RWPE2 (cell line): Measurements from ENCODE around the gene MTOR.

Experiments used
- ATAC-seq: fragments of 200-7000 bp; cut with Tn5 transposase; 3 replicates; pipeline ENCODE4 v1.9.1; 2021; ENCODE audit warnings: low read depth
- DNase-seq: peaks from one replicate; pipeline ENCODE4 v3.0.0-alpha.2; 2020; ENCODE audit warnings: low spot score
- H3K27ac ChIP-seq: fragments of 450-650 bp; 2 replicates; pipeline ENCODE4 v1.5.1; 2017; ENCODE audit warnings: mild to moderate bottlenecking; ENCODE audit not compliant: poor library complexity, severe bottlenecking
- H3K27me3 ChIP-seq: fragments of 250-450 bp; sonication (Bioruptor Pico); 2 replicates; pipeline ENCODE4 v1.5.1; 2021; ENCODE audit warnings: mild to moderate bottlenecking, moderate library complexity; ENCODE audit not compliant: insufficient read depth, poor library complexity, severe bottlenecking
- H3K36me3 ChIP-seq: fragments of 250-450 bp; sonication (Bioruptor Pico); 2 replicates; pipeline ENCODE4 v1.5.1; 2020; ENCODE audit warnings: low read depth, mild to moderate bottlenecking, moderate library complexity
- H3K4me1 ChIP-seq: fragments of 250-450 bp; sonication (Bioruptor Pico); 2 replicates; pipeline ENCODE4 v1.5.1; 2021; ENCODE audit warnings: mild to moderate bottlenecking, moderate library complexity; ENCODE audit not compliant: insufficient read depth, poor library complexity, severe bottlenecking
- H3K4me3 ChIP-seq: fragments of 250-450 bp; sonication (Bioruptor Pico); 2 replicates; pipeline ENCODE4 v1.5.1; 2021; ENCODE audit warnings: mild to moderate bottlenecking, moderate library complexity; ENCODE audit not compliant: severe bottlenecking
- H3K9me3 ChIP-seq: fragments of 250-450 bp; sonication (Bioruptor Pico); 2 replicates; pipeline ENCODE4 v1.5.1; 2021; ENCODE audit warnings: mild to moderate bottlenecking, moderate library complexity; ENCODE audit not compliant: severe bottlenecking
- TF ChIP-seq, protein P1 (sequence below): fragments of 450-650 bp; IDR thresholded peaks from one replicate; pipeline ENCODE4 v1.5.1; 2017; ENCODE audit warnings: mild to moderate bottlenecking, moderate library complexity; ENCODE audit not compliant: poor library complexity, severe bottlenecking

Gene MTOR

DNA sequence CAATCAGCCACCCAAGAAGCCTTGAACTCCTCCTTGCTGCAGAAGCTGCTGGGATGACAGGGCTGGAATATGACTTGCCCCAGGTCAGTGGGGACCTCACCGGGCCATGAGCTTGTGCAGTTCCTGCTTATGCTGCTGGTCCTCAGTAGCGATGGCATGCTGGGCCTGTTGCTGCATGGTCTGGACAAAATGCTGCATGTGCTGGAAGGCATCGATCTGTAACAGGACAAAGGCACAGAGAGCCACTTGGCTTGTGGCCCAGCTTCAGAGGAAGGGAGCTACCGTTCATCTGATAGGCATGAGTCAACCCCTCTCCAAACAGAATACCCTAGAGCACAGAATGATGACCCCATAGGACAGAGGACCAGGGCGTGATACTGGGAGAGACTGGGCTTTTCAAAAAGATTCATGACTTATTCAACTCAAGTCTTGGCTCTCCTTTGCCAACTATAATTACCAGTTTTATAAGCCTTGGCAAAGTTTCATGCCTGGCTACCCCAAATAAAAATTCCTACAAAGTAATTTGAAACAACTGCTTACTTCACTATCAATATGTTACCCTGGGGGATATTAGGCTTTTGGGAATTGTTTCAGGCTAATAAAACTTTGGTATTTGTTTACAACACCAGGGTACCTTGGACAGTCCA is 128.0 kb downstream of the MTOR start:
- H3K9me3 ChIP-seq: no peaks in the 10 kb centered on the region
- DNase-seq (peak; percentile 71), ATAC-seq (peak; percentile 83)
- H3K27me3 ChIP-seq: no peaks in the 10 kb centered on the region
- peak overlapping the region; percentile 28 for H3K27ac ChIP-seq
- peaks cover 23% of the 10 kb centered on the region for H3K4me1 ChIP-seq
- TF ChIP-seq, protein P1, sequence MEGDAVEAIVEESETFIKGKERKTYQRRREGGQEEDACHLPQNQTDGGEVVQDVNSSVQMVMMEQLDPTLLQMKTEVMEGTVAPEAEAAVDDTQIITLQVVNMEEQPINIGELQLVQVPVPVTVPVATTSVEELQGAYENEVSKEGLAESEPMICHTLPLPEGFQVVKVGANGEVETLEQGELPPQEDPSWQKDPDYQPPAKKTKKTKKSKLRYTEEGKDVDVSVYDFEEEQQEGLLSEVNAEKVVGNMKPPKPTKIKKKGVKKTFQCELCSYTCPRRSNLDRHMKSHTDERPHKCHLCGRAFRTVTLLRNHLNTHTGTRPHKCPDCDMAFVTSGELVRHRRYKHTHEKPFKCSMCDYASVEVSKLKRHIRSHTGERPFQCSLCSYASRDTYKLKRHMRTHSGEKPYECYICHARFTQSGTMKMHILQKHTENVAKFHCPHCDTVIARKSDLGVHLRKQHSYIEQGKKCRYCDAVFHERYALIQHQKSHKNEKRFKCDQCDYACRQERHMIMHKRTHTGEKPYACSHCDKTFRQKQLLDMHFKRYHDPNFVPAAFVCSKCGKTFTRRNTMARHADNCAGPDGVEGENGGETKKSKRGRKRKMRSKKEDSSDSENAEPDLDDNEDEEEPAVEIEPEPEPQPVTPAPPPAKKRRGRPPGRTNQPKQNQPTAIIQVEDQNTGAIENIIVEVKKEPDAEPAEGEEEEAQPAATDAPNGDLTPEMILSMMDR: no peak
- no peak overlapping the region for H3K4me3 ChIP-seq
- peaks cover 69% of the 10 kb centered on the region for H3K36me3 ChIP-seq

DNA sequence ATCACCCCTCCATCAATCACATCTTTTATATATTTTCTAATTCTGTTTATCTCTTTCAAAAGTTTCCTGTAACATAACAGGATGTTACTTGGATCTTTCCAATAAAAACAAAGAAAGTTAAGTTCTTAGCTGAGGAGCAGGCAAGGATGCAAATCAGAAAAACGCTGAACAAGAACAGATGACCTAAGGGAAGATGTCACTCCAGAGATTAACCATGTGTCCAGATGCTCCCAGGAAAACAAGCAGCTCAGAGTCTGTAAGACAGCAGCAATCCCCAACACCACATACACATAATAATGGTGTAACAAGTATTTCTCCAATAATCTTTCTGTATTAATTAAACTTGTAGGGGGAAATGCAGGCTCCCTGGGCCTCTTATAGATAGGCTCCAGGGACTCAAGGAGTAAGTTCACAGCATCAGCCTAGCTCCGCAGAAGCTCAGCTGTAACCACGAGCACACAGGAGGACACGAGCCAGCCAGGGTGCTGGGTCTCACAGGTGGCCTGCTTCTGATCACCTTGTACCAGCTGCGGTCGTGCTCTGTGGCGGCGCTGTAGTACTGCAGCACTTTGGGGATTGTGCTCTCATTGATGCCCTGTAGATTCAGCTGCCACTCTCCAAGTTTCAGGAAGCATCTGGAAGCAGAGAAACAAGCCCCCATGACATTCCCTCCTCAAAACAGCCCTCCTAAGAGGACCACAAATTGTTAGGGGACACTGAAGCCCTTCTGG is 129.6 kb downstream of the MTOR start:
- Histone ChIP-seq H3K27me3 (no peaks in the 10 kb centered on the region), H3K27ac (no peak overlapping the region), H3K4me3 (no peak overlapping the region), H3K9me3 (no peaks in the 10 kb centered on the region), H3K36me3 (peaks cover 69% of the 10 kb centered on the region), H3K4me1 (peaks cover 16% of the 10 kb centered on the region)
- DNase-seq (no peak), ATAC-seq (no peak)
- TF ChIP-seq, protein P1: no peak

DNA sequence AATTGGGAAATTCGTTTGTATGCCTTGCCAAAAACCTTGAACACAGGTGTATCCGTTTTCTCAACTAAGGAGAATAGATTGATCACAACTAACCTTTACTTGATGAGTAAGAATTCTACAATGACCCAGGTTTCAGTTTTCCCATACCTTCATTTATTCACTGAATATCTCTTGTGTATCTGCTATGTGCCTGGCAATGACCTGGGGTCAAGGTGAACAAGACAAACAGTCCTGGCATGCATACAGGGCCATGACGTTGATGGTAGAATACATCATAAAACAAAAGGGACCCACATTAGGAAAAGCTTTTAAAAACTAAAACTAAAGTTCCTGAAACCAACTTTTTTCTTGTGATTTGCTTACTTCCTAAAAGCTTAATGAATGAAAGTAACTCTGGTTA is 130.5 kb downstream of the MTOR start:
- Histone ChIP-seq H3K9me3 (no peaks in the 10 kb centered on the region), H3K4me1 (peaks cover 16% of the 10 kb centered on the region), H3K27me3 (no peaks in the 10 kb centered on the region), H3K27ac (no peak overlapping the region), H3K4me3 (no peak overlapping the region), H3K36me3 (peaks cover 71% of the 10 kb centered on the region)
- ATAC-seq (no peak), DNase-seq (no peak)
- TF ChIP-seq, protein P1: no peak

DNA sequence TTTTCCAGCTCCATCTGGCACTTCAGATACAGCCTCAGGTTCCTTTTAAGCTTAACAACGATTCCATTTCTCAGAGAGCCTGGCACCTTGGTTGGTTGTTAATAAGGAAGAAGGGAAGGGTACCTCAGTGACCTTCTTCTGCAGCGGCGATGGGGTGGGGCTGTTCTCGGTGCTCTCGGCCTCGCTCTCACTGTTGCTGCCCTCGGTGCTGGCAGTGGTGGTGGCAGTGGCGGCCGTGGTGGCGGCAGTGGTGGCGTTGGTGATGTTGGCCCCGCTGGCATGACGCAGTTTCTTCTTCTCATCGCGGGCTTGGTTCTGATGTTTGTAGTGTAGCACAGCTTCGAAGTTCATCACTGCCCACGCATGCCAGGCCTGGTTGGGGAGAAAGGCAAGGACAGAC is 131.9 kb downstream of the MTOR start:
- peaks cover 75% of the 10 kb centered on the region for H3K36me3 ChIP-seq

More for the DNA sequence above, 131.9 kb downstream of the MTOR start:
- H3K4me3 ChIP-seq: no peak overlapping the region
- TF ChIP-seq, protein P1: no peak
- no peak overlapping the region for H3K27ac ChIP-seq
- H3K27me3 ChIP-seq: no peaks in the 10 kb centered on the region
- no peaks in the 10 kb centered on the region for H3K9me3 ChIP-seq
- ATAC-seq: no peak
- no peak for DNase-seq
- peaks cover 15% of the 10 kb centered on the region for H3K4me1 ChIP-seq
